ENCODE measurements around the gene ADGRG3.

DNA sequence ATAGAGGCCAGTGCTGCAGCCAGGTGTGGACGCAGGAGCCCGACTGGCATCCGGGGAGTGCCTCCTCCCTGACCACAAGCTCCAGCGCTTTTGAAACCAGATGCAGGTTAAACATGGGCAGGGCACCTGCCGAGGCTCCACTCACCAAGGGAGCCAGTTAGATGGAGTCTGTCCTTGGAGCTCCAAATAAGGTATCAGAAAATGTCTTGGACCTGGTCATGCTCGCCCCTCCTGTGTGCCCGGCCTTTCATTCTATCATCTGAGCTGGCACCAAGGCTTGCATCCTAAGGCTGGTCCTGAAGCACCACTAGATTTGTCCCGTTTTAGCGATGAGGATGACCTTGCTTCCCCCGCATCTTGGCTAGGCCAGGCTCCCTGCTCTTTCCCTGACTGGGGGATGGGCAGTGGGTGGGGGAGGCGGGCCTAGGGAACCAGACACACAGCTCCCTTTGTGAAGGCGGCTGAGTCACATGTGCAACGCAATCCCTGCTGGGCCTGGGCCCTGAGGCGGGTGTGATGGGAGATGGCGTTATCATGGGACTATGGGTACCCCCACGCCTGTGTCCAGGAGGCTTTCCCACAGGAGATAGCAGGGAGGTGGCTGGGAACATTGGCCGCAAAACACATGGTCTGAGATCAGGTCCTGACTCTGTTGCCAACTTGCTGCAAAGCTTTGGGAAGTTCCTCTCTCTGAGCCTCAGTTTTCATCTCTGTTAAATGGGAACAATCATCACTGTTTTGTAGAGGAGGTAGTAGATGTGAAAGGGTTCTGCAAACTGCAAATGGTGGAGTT lies 44.7 kb upstream of the ADGRG3 start:
- TF ChIP-seq PAX5 (IDR thresholded peaks at IDR 0.05; ENCODE audit: insufficient read depth, low read length, severe bottlenecking) (no peak), POLR2AphosphoS5 (IDR thresholded peaks at IDR 0.05; ENCODE audit: low read depth, low read length) (no peak)

All from GM12891 (cell line).